B cell (primary cell): ENCODE results near the gene PHIP. TPM values are rescaled to one million over a fixed set of nuclear protein-coding genes. Genes with fewer than 3 reads are reported as not detected.

Experiments
- ATAC-seq: fragments of 200-7000 bp; cut with Tn5 transposase; one replicate; pipeline ENCODE4 v1.10.0; 2021; ENCODE audit warnings: low read depth, mild to moderate bottlenecking, moderate number of reproducible peaks, moderate library complexity
- CTCF ChIA-PET: fragments of 350-600 bp; sonication (Branson Sonifier 250); formaldehyde crosslinking; loops from one replicate; lab custom pipeline; 2021; ENCODE audit warnings: antibody characterized with exemption, inconsistent platforms; lab: Charles Lee
- POLR2A ChIA-PET: fragments of 350-600 bp; sonication (Branson Sonifier 250); formaldehyde crosslinking; loops from one replicate; lab custom pipeline; 2021; ENCODE audit warnings: antibody characterized with exemption; lab: Charles Lee
- DNase-seq: peaks from one replicate; pipeline ENCODE4 v3.0.0; 2013
- H2AFZ ChIP-seq: 2 replicates; pipeline ENCODE4 v1.6.1; 2012; ENCODE audit warnings: mild to moderate bottlenecking, low read depth, low read length; ENCODE audit not compliant: insufficient read depth, poor library complexity, severe bottlenecking
- H3K27ac ChIP-seq, 2 donors: 1 replicate in 1 of 2; 2 replicates in 1 of 2; pipeline ENCODE4 v1.5.1; 2012 to 2013; ENCODE audit warnings: low read length in 2 of 2, mild to moderate bottlenecking in 2 of 2, moderate library complexity in 1 of 2
- H3K27me3 ChIP-seq, 4 experiments: fragments of 200-600 bp in 1 of 4; sonication (generic) in 1 of 4; replicated peaks in 1 of 4; 1 replicate in 2 of 4; 2 replicates in 2 of 4; pipeline versions ENCODE4 v1.6.1 to v1.7.0; 2013 to 2016; ENCODE audit warnings: low read length in 3 of 4, mild to moderate bottlenecking in 2 of 4, mixed read lengths in 1 of 4, moderate library complexity in 1 of 4; ENCODE audit not compliant: insufficient read depth in 4 of 4, control insufficient read depth in 3 of 4; ENCODE audit errors: control extremely low read depth in 1 of 4
- H3K36me3 ChIP-seq, 2 experiments: replicated peaks in 1 of 2; 1 replicate in 1 of 2; 2 replicates in 1 of 2; pipeline versions ENCODE4 v1.6.1 to v1.7.1; 2013; ENCODE audit warnings: low read length in 1 of 2; ENCODE audit not compliant: insufficient read depth in 2 of 2, control insufficient read depth in 1 of 2; ENCODE audit errors: control extremely low read depth in 1 of 2, extremely low read depth in 1 of 2
- H3K4me1 ChIP-seq, 2 donors: fragments of 200-600 bp in 1 of 2; sonication (generic) in 1 of 2; 1 replicate in 1 of 2; 2 replicates in 1 of 2; pipeline versions ENCODE4 v1.5.1 to v1.6.1; 2013 to 2017; ENCODE audit warnings: low read length in 2 of 2; ENCODE audit not compliant: control insufficient read depth in 2 of 2, insufficient read depth in 2 of 2
- H3K4me2 ChIP-seq: replicated peaks from 2 replicates; pipeline ENCODE3; 2012; ENCODE audit warnings: mild to moderate bottlenecking, low read depth, low read length; ENCODE audit not compliant: poor library complexity, severe bottlenecking
- H3K4me3 ChIP-seq, 5 experiments: fragments of 200-600 bp in 1 of 5; sonication (generic) in 1 of 5; 1 replicate in 3 of 5; 2 replicates in 2 of 5; pipeline versions ENCODE4 v1.5.1 to v1.7.0; 2011 to 2016; ENCODE audit warnings: low read length in 4 of 5, mild to moderate bottlenecking in 4 of 5, low read depth in 2 of 5, control low read depth in 1 of 5, moderate library complexity in 1 of 5; ENCODE audit not compliant: insufficient read depth in 1 of 5; ENCODE audit errors: control extremely low read depth in 1 of 5, extremely low read depth in 1 of 5
- H3K79me2 ChIP-seq: fragments of 200-600 bp; sonication (generic); one replicate; pipeline ENCODE4 v1.6.0; 2016; ENCODE audit warnings: low read length; ENCODE audit not compliant: control insufficient read depth, insufficient read depth
- H3K9ac ChIP-seq: fragments of 200-600 bp; sonication (generic); 2 replicates; pipeline ENCODE4 v1.6.1; 2017; ENCODE audit warnings: mild to moderate bottlenecking, low read length, moderate library complexity
- H3K9me3 ChIP-seq, 3 donors: one replicate each; pipeline versions ENCODE4 v1.6.1 to v1.7.1; 2013; ENCODE audit warnings: low read length in 2 of 3; ENCODE audit not compliant: control insufficient read depth in 2 of 3, insufficient read depth in 1 of 3; ENCODE audit errors: control extremely low read depth in 1 of 3
- H4K20me1 ChIP-seq: 2 replicates; pipeline ENCODE4 v1.6.0; 2012; ENCODE audit warnings: mild to moderate bottlenecking, low read length; ENCODE audit not compliant: insufficient read depth, control insufficient read depth, poor library complexity, severe bottlenecking
- H3K27ac Mint-ChIP-seq: one replicate; pipeline ENCODE4 v1.8.0; 2021; ENCODE audit warnings: mixed read lengths
- H3K27me3 Mint-ChIP-seq: one replicate; pipeline ENCODE4 v1.8.0; 2021; ENCODE audit warnings: mixed read lengths
- H3K4me1 Mint-ChIP-seq: one replicate; pipeline ENCODE4 v1.8.0; 2021; ENCODE audit warnings: mixed read lengths
- H3K4me3 Mint-ChIP-seq: one replicate; pipeline ENCODE4 v1.8.0; 2021; ENCODE audit warnings: mixed read lengths
- H3K9me3 Mint-ChIP-seq: one replicate; pipeline ENCODE4 v1.8.0; 2022; ENCODE audit warnings: mixed read lengths; ENCODE audit not compliant: insufficient read depth
- EZH2 ChIP-seq: IDR thresholded peaks from 2 replicates; pipeline ENCODE4 v1.6.1; 2012; ENCODE audit warnings: borderline replicate concordance, low read depth, mild to moderate bottlenecking, moderate library complexity, low read length; ENCODE audit not compliant: insufficient read depth, poor library complexity, severe bottlenecking
- WGBS: methylation state at CpG from one replicate; pipeline ENCODE4 v1.1.5; 2013; ENCODE audit warnings: missing lambda C conversion rate; ENCODE audit not compliant: insufficient coverage; 5-methylcytosine and 5-hydroxymethylcytosine counted together
- intact Hi-C: fragments of 100-400 bp; cut with micrococcal nuclease; formaldehyde crosslinking; loops from one replicate; pipeline ENCODE4 v1.10.0; 2022
- polyA plus RNA-seq: library from polyadenylated mRNA; depleted of rRNA; stranded (reverse); fragments of >200 nt; gene quantifications from 2 replicates; pipeline ENCODE4 v1.2.3, GENCODE V29; 2012
- total RNA-seq, 2 donors: library from RNA; stranded (reverse); fragments of 120-200 nt in 1 of 2; gene quantifications; 1 replicate in 1 of 2; 2 replicates in 1 of 2; pipeline versions ENCODE4 v1.2.3 to v1.2.4, GENCODE V29; 2013 to 2022
- TF ChIP-seq, protein P1 (sequence below): fragments of 200-600 bp; IDR thresholded peaks from one replicate; pipeline ENCODE4 v1.8.0; 2022; ENCODE audit warnings: antibody characterized with exemption, mild to moderate bottlenecking

PHIP gene
- total and polyA plus RNA-seq, 2 donors (not counting 1 experiment from before 2014, with no cell fraction given): 7.4 to 52.7 TPM

- Histone ChIP-seq H3K36me3 (peaks cover 14 to 33% of the 10 kb centered on the region in 2 experiments), H4K20me1 (no peaks in the 10 kb centered on the region), H3K27ac (no peak overlapping the region), H3K4me1 (no peaks in the 10 kb centered on the region), H3K4me2 (no peak overlapping the region), H2AFZ (no peak overlapping the region), H3K9me3 (no peaks in the 10 kb centered on the region), H3K9ac (no peak overlapping the region), H3K4me3 (no peak overlapping the region), H3K27me3 (no peaks in the 10 kb centered on the region), H3K79me2 (no peaks in the 10 kb centered on the region)
- H3K4me3 Mint-ChIP-seq: no peak overlapping the region
- no peaks in the 10 kb centered on the region for H3K9me3 Mint-ChIP-seq
- H3K4me1 Mint-ChIP-seq: no peaks in the 10 kb centered on the region
- ATAC-seq (no peak), DNase-seq (no peak)
- POLR2A ChIA-PET: no interaction called here
- no peaks in the 10 kb centered on the region for H3K27me3 Mint-ChIP-seq
- no peak overlapping the region for H3K27ac Mint-ChIP-seq
- no peak for TF ChIP-seq EZH2
- TF ChIP-seq, protein P1, sequence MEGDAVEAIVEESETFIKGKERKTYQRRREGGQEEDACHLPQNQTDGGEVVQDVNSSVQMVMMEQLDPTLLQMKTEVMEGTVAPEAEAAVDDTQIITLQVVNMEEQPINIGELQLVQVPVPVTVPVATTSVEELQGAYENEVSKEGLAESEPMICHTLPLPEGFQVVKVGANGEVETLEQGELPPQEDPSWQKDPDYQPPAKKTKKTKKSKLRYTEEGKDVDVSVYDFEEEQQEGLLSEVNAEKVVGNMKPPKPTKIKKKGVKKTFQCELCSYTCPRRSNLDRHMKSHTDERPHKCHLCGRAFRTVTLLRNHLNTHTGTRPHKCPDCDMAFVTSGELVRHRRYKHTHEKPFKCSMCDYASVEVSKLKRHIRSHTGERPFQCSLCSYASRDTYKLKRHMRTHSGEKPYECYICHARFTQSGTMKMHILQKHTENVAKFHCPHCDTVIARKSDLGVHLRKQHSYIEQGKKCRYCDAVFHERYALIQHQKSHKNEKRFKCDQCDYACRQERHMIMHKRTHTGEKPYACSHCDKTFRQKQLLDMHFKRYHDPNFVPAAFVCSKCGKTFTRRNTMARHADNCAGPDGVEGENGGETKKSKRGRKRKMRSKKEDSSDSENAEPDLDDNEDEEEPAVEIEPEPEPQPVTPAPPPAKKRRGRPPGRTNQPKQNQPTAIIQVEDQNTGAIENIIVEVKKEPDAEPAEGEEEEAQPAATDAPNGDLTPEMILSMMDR: no peak
- CTCF ChIA-PET: no interaction called here
- intact Hi-C loops: loop anchor here (5.0 kb wide), 1 partner anchor 40 kb away; no protein-coding TSS in a partner anchor
Measured at GRCh38 chr6:79011940-79012339, 66.1 kb downstream of the PHIP start.

- Histone ChIP-seq H3K36me3 (peaks cover 8 to 21% of the 10 kb centered on the region in 2 experiments), H3K27me3 (no peaks in the 10 kb centered on the region), H3K4me3 (no peak overlapping the region), H3K9me3 (no peaks in the 10 kb centered on the region), H3K27ac (no peak overlapping the region), H3K4me1 (no peaks in the 10 kb centered on the region), H4K20me1 (no peaks in the 10 kb centered on the region), H2AFZ (no peak overlapping the region), H3K79me2 (no peaks in the 10 kb centered on the region), H3K4me2 (no peak overlapping the region), H3K9ac (no peak overlapping the region)
- H3K27me3 Mint-ChIP-seq: no peaks in the 10 kb centered on the region
- WGBS: no CpG with 5 or more reads among the region's 1 CpG
- no peak overlapping the region for H3K4me3 Mint-ChIP-seq
- ATAC-seq (no peak), DNase-seq (no peak)
- ChIA-PET POLR2A (no interaction called here), CTCF (interaction anchor here (0.5 kb wide), 1 partner anchor 27 kb away, joined by 3 read pairs; no protein-coding TSS in a partner anchor)
- no peak overlapping the region for H3K27ac Mint-ChIP-seq
- intact Hi-C loops: loop anchor here (5.0 kb wide), 1 partner anchor 42 kb away; no protein-coding TSS in a partner anchor
- no peaks in the 10 kb centered on the region for H3K4me1 Mint-ChIP-seq
- no peak for TF ChIP-seq EZH2
- TF ChIP-seq, protein P1: no peak
- H3K9me3 Mint-ChIP-seq: no peaks in the 10 kb centered on the region
Measured at GRCh38 chr6:79010422-79010821, 67.6 kb downstream of the PHIP start.
